Heart right ventricle (tissue), 16 donors: ENCODE measurements around the gene SMYD1. TPM values are rescaled to one million over a fixed set of nuclear protein-coding genes. Genes with fewer than 3 reads are reported as not detected.
A peak's percentile ranks its signal among the peaks of the same experiment; 100 is the strongest.
"Not testable (repeated sequence)": the region's sequence is repeated elsewhere in the genome, so short reads cannot be mapped to it uniquely, and the experiment has no call there.

Experiments
- ATAC-seq, 8 donors: fragments of 200-7000 bp; cut with Tn5 transposase; one replicate each; pipeline ENCODE4 v1.9.1; 2020; ENCODE audit warnings: mild to moderate bottlenecking in 8 of 8, moderate library complexity in 8 of 8, moderate number of reproducible peaks in 1 of 8
- DNase-seq, 2 donors: peaks; one replicate each; pipeline ENCODE4 v3.0.0-alpha.2; 2020
- H3K27ac ChIP-seq, 10 donors: fragments of 200-600 bp; sonication (generic) in 2 of 10; one replicate each; pipeline versions ENCODE4 v1.5.0 to v1.8.0; 2020 to 2022; ENCODE audit warnings: mild to moderate bottlenecking in 3 of 10
- H3K27me3 ChIP-seq, 7 donors: fragments of 200-600 bp; one replicate each; pipeline ENCODE4 v1.8.0; 2021 to 2022; ENCODE audit warnings: mild to moderate bottlenecking in 2 of 7
- H3K36me3 ChIP-seq, 9 donors: fragments of 200-600 bp; sonication (generic) in 1 of 9; one replicate each; pipeline versions ENCODE4 v1.5.0 to v1.8.0; 2020 to 2022; ENCODE audit warnings: mild to moderate bottlenecking in 2 of 9
- H3K4me1 ChIP-seq, 9 donors: fragments of 200-600 bp; sonication (generic) in 1 of 9; one replicate each; pipeline versions ENCODE4 v1.5.0 to v1.8.0; 2020 to 2022; ENCODE audit warnings: mild to moderate bottlenecking in 4 of 9
- H3K4me3 ChIP-seq, 10 donors: fragments of 200-600 bp; sonication (generic) in 2 of 10; one replicate each; pipeline versions ENCODE4 v1.5.0 to v1.8.0; 2020 to 2022; ENCODE audit warnings: mild to moderate bottlenecking in 7 of 10, moderate library complexity in 2 of 10
- H3K9me3 ChIP-seq, 11 donors: fragments of 200-600 bp in 10 of 11; sonication (generic) in 2 of 11; one replicate each; pipeline versions ENCODE4 v1.5.0 to v1.8.0; 2013 to 2022; ENCODE audit warnings: mild to moderate bottlenecking in 2 of 11, control low read depth in 1 of 11, moderate library complexity in 1 of 11
- CTCF ChIP-seq, 9 donors: fragments of 200-600 bp; sonication (generic) in 2 of 9; IDR thresholded peaks; one replicate each; pipeline versions ENCODE4 v1.5.0 to v1.8.0; 2021 to 2022; ENCODE audit warnings: antibody characterized with exemption in 9 of 9, mild to moderate bottlenecking in 5 of 9, moderate library complexity in 1 of 9
- WGBS, 2 donors: extraction: QIAGEN DNeasy Blood & Tissue Kit; methylation state at CpG; one replicate each; pipeline ENCODE4 v1.1.7; 2013; ENCODE audit warnings: inconsistent platforms in 1 of 2; 5-methylcytosine and 5-hydroxymethylcytosine counted together
- intact Hi-C, 10 donors: fragments of 100-400 bp; cut with DNase I; formaldehyde crosslinking; loops; one replicate each; pipeline versions ENCODE4 v1.11.1 to v1.14.2; 2022
- polyA plus RNA-seq, 2 donors: library from polyadenylated mRNA; stranded (reverse); fragments of 200-250 nt; gene quantifications; one replicate each; pipeline ENCODE4 v1.2.3, GENCODE V29; 2013
- total RNA-seq, 10 donors: library from RNA; stranded (reverse); fragmentation: NEBNext Ultra II Directional in 3 of 10; extraction: Animal tissue kit (Norgen Biotek cat#: 25700) in 3 of 10; gene quantifications; one replicate each; pipeline versions ENCODE4 v1.2.1 to v1.2.4, GENCODE V29; 2021 to 2023
- donor health status: Arrhythmogenic right ventricular cardiomyopathy.
- donor health status: ischemic (EF 13 %, LVEDD 7.1; RV severe dilation, severe dysfunction).
- donor health status: healthy with polysubstance abuse.
- donor health status: DM: no; HTN: yes; CAD: no.
- donor health status: DM: no; HTN: no; CAD: no.
- donor health status: ischemic (EF 25% LVEDD 6.9; RV normal size, moderate dysfunction).
- donor health status: ischemic (EF 25% LVEDD 5.7; RV mildly dilated, moderate dysfunction).
- donor health status: healthy.
- donor health status: DM: yes; HTN: yes; CAD: no.
- donor health status: Ischemic cardiomyopathy.
- donor health status: ischemic (EF 35%, LVEDD 5.7; RV mildly dilated, moderate dysfunction).
- donor health status: nonischemic (EF 11% LVEDD 7.7; RV severe dilation, severe dysfunction).
- donor health status: DM: yes; HTN: yes; CAD: no.
- donor health status: PGD.
- donor health status: ischemic (EF 29% LVEDD 5.4; RV normal size, mild dysfunction).
- donor health status: nonischemic (EF 23%, LVEDD 6.1; RV moderate dilation, normal function).

Gene SMYD1
- total and polyA plus RNA-seq, 12 donors = 78.7 to 534 (median 377) TPM

GRCh38 chr2:88042476-88042875, 25.1 kb upstream of the SMYD1 start:
- H3K36me3 ChIP-seq = peaks cover 0 to 10% (median 0%) of the 10 kb centered on the region in 9 donors
- H3K4me1 ChIP-seq = peaks cover 0 to 37% (median 23%) of the 10 kb centered on the region in 9 donors
- no peak overlapping the region for H3K4me3 ChIP-seq
- ATAC-seq (no peak), DNase-seq (no peak)
- H3K9me3 ChIP-seq = no peaks in the 10 kb centered on the region
- H3K27ac ChIP-seq = no peak overlapping the region
- TF ChIP-seq CTCF (IDR thresholded peaks at IDR 0.05) = no peak
- intact Hi-C loops = no loop called here
- H3K27me3 ChIP-seq = no peaks in the 10 kb centered on the region
- 95 to 97% methylated on average over 5 of the region's 5 CpGs for WGBS, 2 donors

DNA sequence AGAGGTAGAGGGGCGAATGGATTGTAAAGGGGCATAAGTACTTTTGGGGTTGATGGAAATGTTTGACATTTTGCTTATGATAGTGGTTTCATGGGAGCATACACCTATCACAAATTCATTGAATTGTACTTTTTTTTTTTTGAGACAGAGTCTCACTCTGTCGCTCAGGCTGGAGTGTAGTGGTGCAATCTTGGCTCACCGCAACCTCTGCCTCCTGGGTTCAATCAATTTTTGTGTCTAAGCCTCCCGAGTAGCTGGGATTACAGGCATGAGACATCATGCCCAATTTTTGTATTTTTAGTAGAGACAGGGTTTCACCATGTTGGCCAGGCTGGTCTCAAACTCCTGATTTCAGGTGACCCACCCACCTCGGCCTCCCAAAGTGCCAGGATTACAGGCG, 22.1 kb upstream of the SMYD1 start:
- H3K27me3 ChIP-seq, H3K27ac ChIP-seq, ATAC-seq, H3K4me3 ChIP-seq, DNase-seq, H3K9me3 ChIP-seq, intact Hi-C loops: not testable (repeated sequence)
- Histone ChIP-seq H3K36me3 (peaks cover 0 to 19% (median 0%) of the 10 kb centered on the region in 9 donors), H3K4me1 (peaks cover 0 to 37% (median 16%) of the 10 kb centered on the region in 9 donors)
- 97% methylated on average over 6 of the region's 6 CpGs for WGBS, 2 donors

DNA sequence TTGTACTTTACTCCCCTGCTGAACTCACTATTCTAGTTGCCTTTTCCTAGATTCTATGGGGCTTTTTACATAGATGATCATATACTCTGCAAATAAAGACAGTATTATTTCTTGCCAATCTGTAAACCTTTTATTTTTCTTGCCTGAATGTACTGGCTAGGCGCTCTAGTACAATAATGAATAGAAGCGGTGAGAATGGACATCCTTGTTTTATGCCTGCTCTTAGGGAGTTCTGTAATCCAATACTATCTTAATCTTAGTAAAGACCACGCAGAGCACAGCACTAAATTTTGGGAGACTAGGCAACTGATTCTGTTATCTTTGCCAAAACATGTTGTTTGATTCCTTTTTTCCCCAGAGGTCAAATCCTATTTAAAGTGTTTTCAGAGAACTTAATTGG, 19.1 kb upstream of the SMYD1 start:
- Histone ChIP-seq H3K27ac (no peak overlapping the region), H3K27me3 (no peaks in the 10 kb centered on the region)
- intact Hi-C loops = no loop called here

GRCh38 chr2:88049622-88050021, 18.0 kb upstream of the SMYD1 start:
- DNase-seq = no peak
- Histone ChIP-seq H3K4me1 (peaks cover 0 to 43% (median 35%) of the 10 kb centered on the region in 9 donors), H3K4me3 (no peak overlapping the region), H3K27me3 (no peaks in the 10 kb centered on the region), H3K36me3 (peaks cover 0 to 11% (median 0%) of the 10 kb centered on the region in 9 donors), H3K27ac (no peak overlapping the region), H3K9me3 (no peaks in the 10 kb centered on the region)
- WGBS, 2 donors = 86 to 91% methylated on average over 1 of the region's 1 CpG
- ATAC-seq = no peak
- no peak for TF ChIP-seq CTCF (IDR thresholded peaks at IDR 0.05)
- intact Hi-C loops = loop anchor here in 1 of 10 donors (10.0 kb wide), 1 partner anchor 1265 kb away; no protein-coding TSS in a partner anchor

More for the DNA sequence above, 19.1 kb upstream of the SMYD1 start:
- peaks cover 0 to 15% (median 0%) of the 10 kb centered on the region in 9 donors for H3K36me3 ChIP-seq
- DNase-seq (no peak), ATAC-seq (no peak)
- TF ChIP-seq CTCF (IDR thresholded peaks at IDR 0.05) = no peak
- H3K4me1 ChIP-seq = peaks cover 0 to 40% (median 32%) of the 10 kb centered on the region in 9 donors
- 84 to 90% methylated on average over 3 of the region's 3 CpGs for WGBS, 2 donors
- H3K4me3 ChIP-seq = no peak overlapping the region
- no peaks in the 10 kb centered on the region for H3K9me3 ChIP-seq

DNA sequence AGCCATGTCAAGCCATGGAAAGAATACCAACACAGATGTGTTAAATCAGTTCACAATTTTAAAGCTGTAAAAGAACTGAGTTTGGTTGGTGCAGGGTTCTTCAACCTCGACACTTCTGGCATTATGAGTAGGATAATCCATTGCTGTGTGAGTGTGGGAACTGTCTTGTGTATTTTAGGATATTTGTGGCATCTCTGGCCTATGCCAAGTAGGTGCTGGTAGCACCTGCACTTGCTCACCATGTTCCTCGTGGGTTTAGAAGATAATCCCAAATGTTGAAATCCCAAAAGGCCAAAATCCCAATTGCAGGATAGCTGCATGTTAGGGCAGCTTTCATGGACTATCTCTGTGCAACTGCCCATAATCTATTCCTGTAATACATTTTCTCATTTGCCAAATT, 15.8 kb upstream of the SMYD1 start:
- no peak for TF ChIP-seq CTCF (IDR thresholded peaks at IDR 0.05)
- Histone ChIP-seq H3K36me3 (peaks cover 0 to 11% (median 0%) of the 10 kb centered on the region in 9 donors), H3K9me3 (no peaks in the 10 kb centered on the region), H3K4me3 (no peak overlapping the region), H3K27ac (peak overlapping the region in 1 of 10 donors; percentile 15), H3K27me3 (no peaks in the 10 kb centered on the region), H3K4me1 (peaks cover 0 to 50% (median 40%) of the 10 kb centered on the region in 9 donors)
- 70 to 72% methylated on average over 2 of the region's 2 CpGs for WGBS, 2 donors
- ATAC-seq (no peak), DNase-seq (no peak)
- intact Hi-C loops = loop anchor here in 1 of 10 donors (10.0 kb wide), 1 partner anchor 1267 kb away; no protein-coding TSS in a partner anchor
